Fibroblast of pulmonary artery (primary cell): ENCODE results near the gene FAM241A.

Source experiments
- DNase-seq: peaks from one replicate; pipeline ENCODE4 v3.0.0-alpha.2; 2010; ENCODE audit warnings: low read depth
- H3K4me3 ChIP-seq: replicated peaks from 2 replicates; pipeline ENCODE4 v1.5.1; 2011; ENCODE audit warnings: low read depth, mild to moderate bottlenecking, control low read depth, low read length, moderate library complexity
- TF ChIP-seq, protein P1 (sequence below): IDR thresholded peaks from 2 replicates; pipeline ENCODE4 v1.5.1; 2011; ENCODE audit warnings: mild to moderate bottlenecking, control low read depth, low read length, inconsistent platforms; ENCODE audit errors: missing control alignments

The FAM241A gene

DNA sequence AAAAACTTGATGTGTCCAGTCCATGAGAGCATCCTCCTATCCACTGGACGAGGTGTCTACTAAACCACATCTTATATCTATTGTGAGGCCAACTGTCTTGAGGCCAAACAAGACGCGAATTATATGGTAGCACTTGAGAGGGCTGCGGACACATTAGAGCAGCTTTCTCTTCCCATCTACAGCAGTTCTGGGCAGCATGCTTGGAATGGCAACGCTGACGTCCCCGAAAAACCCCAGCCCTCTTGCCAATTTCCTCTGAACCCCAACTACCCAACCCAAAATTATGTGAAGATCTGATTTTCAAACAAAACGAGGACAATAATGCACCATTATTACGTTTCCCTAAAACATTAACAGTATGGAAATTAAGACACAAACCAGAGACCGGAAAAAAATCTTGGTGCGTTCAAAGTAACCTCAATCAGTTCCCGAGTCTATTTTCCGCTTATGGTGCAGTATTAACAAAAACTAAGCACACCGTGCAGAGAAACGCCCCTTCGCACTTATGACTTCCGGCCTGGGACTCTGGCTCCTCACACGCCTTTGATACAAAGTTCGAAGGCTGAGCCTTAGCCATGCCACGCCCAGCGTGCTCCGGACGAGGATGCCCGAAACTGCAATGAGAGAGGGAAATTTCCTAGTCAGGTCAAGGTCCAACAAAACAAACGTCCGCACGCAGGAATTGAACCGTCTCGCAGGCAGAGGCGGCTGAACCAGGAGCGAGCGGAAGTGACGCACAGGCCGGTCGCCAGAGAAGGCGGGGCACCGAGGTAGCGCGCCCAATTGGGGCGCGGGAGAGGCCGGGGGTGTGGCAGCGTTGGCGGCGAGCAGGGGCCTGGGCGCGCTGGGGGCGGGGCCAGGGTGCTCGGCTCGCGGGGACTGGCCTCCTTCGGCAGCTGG, 85.9 kb downstream of the FAM241A start:
- H3K4me3 ChIP-seq = peak overlapping the region; percentile 93
- peak; percentile 97 for DNase-seq
- TF ChIP-seq, protein P1, sequence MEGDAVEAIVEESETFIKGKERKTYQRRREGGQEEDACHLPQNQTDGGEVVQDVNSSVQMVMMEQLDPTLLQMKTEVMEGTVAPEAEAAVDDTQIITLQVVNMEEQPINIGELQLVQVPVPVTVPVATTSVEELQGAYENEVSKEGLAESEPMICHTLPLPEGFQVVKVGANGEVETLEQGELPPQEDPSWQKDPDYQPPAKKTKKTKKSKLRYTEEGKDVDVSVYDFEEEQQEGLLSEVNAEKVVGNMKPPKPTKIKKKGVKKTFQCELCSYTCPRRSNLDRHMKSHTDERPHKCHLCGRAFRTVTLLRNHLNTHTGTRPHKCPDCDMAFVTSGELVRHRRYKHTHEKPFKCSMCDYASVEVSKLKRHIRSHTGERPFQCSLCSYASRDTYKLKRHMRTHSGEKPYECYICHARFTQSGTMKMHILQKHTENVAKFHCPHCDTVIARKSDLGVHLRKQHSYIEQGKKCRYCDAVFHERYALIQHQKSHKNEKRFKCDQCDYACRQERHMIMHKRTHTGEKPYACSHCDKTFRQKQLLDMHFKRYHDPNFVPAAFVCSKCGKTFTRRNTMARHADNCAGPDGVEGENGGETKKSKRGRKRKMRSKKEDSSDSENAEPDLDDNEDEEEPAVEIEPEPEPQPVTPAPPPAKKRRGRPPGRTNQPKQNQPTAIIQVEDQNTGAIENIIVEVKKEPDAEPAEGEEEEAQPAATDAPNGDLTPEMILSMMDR = no peak

DNA sequence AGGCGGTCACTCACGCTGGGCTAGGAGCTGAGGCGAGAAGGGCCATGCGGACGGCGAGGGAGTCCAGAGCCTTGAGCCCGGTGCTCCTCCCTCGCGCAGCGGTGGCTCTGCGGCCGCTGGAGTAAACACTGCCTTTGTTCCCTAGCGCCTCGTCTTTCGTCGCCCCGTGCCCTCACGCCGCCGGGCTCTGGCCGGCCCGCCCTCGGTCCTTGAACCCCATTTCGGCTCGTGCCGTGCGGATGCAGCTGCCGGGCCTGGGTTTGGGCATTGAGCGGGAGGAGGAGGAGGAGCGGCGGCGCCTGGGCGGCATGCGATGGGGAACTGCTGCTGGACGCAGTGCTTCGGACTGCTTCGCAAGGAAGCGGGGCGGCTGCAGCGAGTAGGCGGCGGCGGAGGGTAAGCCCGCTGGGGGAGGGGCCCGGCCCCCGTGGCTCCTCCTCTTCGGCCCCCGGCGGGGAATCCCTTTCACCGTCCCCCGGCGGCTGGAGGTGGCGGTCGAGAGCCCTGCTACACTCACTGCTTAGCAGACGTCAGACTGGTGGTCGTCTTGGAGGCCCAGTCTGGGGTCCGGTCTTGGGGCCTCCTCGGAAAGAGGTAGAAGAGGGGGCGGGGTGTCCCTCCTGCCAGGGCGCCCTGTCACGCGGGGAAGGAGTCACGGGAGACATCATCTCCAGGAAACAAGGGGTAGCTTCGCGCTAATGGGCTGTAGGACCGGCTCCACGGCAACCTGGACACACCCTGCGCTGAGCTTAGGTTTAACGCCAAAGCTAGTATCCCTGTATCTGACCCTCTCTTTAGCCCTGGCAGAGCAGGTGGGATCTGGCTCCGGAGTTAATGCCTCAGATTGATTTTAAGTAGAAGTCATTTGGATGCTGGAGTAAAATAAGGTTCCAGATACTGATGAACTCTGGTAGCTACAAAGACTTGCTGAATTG, 86.8 kb downstream of the FAM241A start, which contains the start of gene AP1AR:
Gene AP1AR, plus strand, starts transcription at position 9 of the 935 bp plus-strand sequence. Its CDS starts 305 bp downstream, at position 314.
- TF ChIP-seq, protein P1 = peak; percentile 35
- H3K4me3 ChIP-seq = peak within 1 kb of the TSS; percentile 93
- DNase-seq = peak; percentile 74

DNA sequence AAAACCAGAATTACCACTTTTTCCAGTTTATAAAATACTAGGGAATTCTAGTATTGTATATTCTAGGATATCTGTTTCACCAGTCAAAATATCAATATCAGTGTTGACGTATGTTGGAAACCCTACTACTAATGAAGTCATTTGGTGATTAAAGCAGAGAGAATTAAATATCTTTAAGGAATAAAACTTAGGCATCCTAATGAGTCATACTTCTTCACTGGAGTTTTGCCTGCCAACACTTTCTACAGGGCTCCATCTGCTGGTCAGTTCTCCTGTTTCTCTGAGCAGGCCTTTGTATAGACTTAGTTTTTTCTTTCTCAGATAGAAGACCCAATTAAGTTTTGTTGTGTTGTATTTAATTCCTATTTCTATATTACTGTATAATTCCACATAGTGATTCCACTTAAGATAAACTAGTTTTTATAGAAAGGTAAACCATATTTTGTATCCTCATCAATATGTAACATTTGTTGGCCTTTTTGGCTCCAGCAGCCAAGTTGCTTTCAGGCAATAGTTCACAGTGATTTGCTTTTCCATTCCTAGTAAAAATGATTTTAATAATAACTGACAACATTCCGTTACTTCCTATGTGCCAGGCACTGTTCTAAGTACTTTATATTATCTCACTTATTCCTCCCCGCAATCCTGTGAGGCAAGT, 89.8 kb downstream of the FAM241A start:
- no peak overlapping the region for H3K4me3 ChIP-seq
- peak; percentile 90 for DNase-seq
- TF ChIP-seq, protein P1 = peak; percentile 86

DNA sequence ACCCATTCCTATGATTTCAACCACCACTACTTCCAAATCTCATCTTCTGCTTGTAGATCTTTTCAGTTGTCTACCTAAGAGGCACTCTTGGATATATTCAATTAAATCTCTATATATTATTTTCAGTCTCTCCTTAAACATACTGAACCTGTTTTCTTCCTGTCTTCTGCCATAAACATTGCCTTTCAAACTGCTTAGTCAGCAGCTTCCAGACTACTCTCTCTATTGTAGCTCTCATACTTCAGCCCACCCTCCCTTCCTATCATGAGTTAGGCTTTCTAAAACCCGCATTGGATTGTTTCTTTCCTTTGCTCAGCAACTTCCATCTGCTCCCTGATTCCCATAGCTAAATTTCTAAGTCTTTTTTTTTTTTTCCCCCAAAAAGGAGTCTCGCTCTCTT, 90.8 kb downstream of the FAM241A start:
- TF ChIP-seq, protein P1 = no peak
- H3K4me3 ChIP-seq = no peak overlapping the region
- DNase-seq = no peak

DNA sequence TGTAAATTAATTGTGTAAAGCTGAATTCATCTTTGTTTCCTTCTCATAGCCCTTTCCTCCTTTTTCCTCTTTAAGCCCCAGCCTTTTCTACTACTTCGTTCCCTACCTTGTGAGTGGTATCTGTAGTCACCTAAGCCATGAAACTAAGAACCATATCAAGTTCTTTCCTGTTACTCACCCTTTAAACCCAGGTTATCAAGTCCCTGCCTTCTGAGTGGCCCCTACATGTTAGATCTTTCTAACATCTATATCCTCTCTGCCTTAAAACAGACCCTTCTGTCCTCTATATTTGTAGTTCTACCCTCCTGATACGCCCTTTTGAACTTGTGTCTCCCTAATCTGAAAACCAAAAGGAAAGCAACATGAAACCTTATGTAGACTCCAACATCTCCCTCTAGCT, 93.6 kb downstream of the FAM241A start:
- TF ChIP-seq, protein P1 = no peak
- no peak for DNase-seq
- H3K4me3 ChIP-seq = no peak overlapping the region
